Kidney (tissue), 14 donors: ENCODE measurements around the gene GIMAP1. TPM values are rescaled to one million over a fixed set of nuclear protein-coding genes. Genes with fewer than 3 reads are reported as not detected.

Experiments used
- DNase-seq, 5 donors: peaks; one replicate each; pipeline ENCODE4 v3.0.0-alpha.2; 2013 to 2020
- FAIRE-seq: peaks from 2 replicates; lab custom pipeline; 2012; peaks lifted over from hg19 to GRCh38; lab: Jason Lieb, UNC
- H3K27ac ChIP-seq, 2 donors: one replicate each; pipeline ENCODE4 v1.7.0; 2013; ENCODE audit warnings: low read depth in 2 of 2, low read length in 2 of 2, inconsistent platforms in 1 of 2
- H3K27me3 ChIP-seq: one replicate; pipeline ENCODE4 v1.7.1; 2013; ENCODE audit warnings: low read length, inconsistent platforms; ENCODE audit not compliant: control insufficient read depth, insufficient read depth
- H3K36me3 ChIP-seq, 3 donors: one replicate each; pipeline versions ENCODE4 v1.7.0 to v1.7.1; 2013; ENCODE audit warnings: low read length in 3 of 3, control low read depth in 1 of 3, inconsistent platforms in 1 of 3; ENCODE audit not compliant: insufficient read depth in 3 of 3, control insufficient read depth in 2 of 3
- H3K4me1 ChIP-seq, 3 donors: one replicate each; pipeline versions ENCODE4 v1.7.0 to v1.7.1; 2013; ENCODE audit warnings: low read length in 3 of 3, inconsistent platforms in 1 of 3, low read depth in 1 of 3; ENCODE audit not compliant: control insufficient read depth in 2 of 3, insufficient read depth in 2 of 3
- H3K4me3 ChIP-seq, 3 donors: one replicate each; pipeline versions ENCODE4 v1.7.0 to v1.8.1; 2013; ENCODE audit warnings: low read length in 3 of 3, control low read depth in 1 of 3, inconsistent platforms in 1 of 3
- H3K9ac ChIP-seq, 3 donors: one replicate each; pipeline versions ENCODE4 v1.7.0 to v1.7.1; 2013; ENCODE audit warnings: low read length in 3 of 3, control low read depth in 1 of 3, inconsistent platforms in 1 of 3
- H3K9me3 ChIP-seq, 3 donors: one replicate each; pipeline versions ENCODE4 v1.7.0 to v1.7.1; 2013; ENCODE audit warnings: low read length in 3 of 3, control low read depth in 1 of 3, inconsistent platforms in 1 of 3; ENCODE audit not compliant: control insufficient read depth in 2 of 3, insufficient read depth in 1 of 3
- intact Hi-C: fragments of 100-400 bp; cut with DNase I; formaldehyde crosslinking; loops from one replicate; pipeline ENCODE4 v1.11.1; 2022
- polyA plus RNA-seq: library from polyadenylated mRNA; stranded (reverse); fragments of 350-450 nt; fragmentation: Illumina TruSeq; extraction: RNeasy Lipid Tissue Mini Kit (QIAGEN cat#74804); gene quantifications from one replicate; pipeline ENCODE4 v1.2.3, GENCODE V29; 2014; ENCODE audit warnings: low read depth, low replicate concordance; ENCODE audit not compliant: insufficient read depth
- total RNA-seq: library from RNA; stranded (reverse); fragmentation: NEBNext Ultra II Directional; extraction: Animal tissue kit (Norgen Biotek cat#: 25700); gene quantifications from one replicate; pipeline ENCODE4 v1.2.1, GENCODE V29; 2021
- TF ChIP-seq, protein P1 (sequence below): IDR thresholded peaks from 3 replicates; pipeline ENCODE4 v1.5.1; 2012; ENCODE audit warnings: mild to moderate bottlenecking, moderate library complexity, borderline replicate concordance; ENCODE audit not compliant: insufficient read depth; ENCODE audit errors: extremely low read depth
- donor health status: control.
- donor health status: control.
- donor health status: control.
- donor health status: control.
- donor health status: control.
- donor health status: DM: yes; HTN: yes; CAD: no.
- donor health status: Normal renal cell carcinoma (clear cell type).

The GIMAP1 gene
- total and polyA plus RNA-seq, 2 donors from 2014 or later: 6.4 to 10.2 TPM

DNA sequence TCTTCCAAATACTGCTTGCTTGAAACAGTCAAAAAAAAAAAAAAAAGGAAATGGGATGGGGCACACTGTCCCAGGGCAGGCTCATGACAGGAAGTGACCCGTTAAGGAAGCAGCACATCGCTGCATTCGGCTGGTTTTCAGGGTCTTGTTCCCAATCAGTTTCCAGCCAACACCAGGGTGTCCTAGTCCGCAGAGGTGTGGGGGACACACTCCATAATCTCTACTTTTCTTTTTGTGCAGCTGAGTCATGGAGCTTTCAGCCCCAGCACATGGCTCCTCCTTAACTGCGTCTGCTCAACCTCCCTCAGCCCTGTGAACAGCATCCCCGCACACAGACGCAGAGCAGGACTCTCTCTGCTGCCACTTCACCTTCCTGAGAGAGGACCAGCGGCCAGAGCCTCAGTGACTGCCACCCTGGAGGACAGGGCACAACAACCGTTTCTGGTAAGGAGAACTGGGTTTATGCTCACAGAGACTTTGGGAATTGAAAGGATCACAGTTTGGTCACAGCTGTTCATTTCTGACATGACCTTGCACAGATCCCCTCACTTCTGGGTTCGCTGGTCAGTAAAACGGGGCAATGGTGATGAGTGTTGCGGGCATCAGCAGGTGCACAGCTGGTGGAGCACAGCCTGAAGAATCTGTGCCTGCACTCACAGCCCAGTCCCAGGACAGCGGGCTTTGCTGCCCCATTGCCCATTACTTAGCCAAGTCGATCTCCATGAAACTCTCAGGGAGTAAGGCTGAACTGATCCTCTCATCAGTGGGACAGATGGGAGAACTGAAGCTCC lies 21.0 kb downstream of the GIMAP1 start, which contains the start of gene GIMAP5:
GIMAP5 (plus strand) TSS at position 154 of the 791 bp plus-strand sequence. CDS start 3,467 bp downstream, outside the sequence.
- H3K4me3 ChIP-seq: peak within 1 kb of the TSS; percentile 31 to 85 (median 67)
- no peaks in the 10 kb centered on the region for H3K27me3 ChIP-seq
- H3K4me1 ChIP-seq: peaks cover 0 to 2% (median 0%) of the 10 kb centered on the region in 3 donors
- DNase-seq: peak in 1 of 5 donors; percentile 72
- no peaks in the 10 kb centered on the region for H3K9me3 ChIP-seq
- H3K36me3 ChIP-seq: peaks cover 0 to 2% (median 0%) of the 10 kb centered on the region in 3 donors
- peak within 1 kb of the TSS in 2 of 3 donors; percentile 17 to 78 for H3K9ac ChIP-seq
- TF ChIP-seq, protein P1, sequence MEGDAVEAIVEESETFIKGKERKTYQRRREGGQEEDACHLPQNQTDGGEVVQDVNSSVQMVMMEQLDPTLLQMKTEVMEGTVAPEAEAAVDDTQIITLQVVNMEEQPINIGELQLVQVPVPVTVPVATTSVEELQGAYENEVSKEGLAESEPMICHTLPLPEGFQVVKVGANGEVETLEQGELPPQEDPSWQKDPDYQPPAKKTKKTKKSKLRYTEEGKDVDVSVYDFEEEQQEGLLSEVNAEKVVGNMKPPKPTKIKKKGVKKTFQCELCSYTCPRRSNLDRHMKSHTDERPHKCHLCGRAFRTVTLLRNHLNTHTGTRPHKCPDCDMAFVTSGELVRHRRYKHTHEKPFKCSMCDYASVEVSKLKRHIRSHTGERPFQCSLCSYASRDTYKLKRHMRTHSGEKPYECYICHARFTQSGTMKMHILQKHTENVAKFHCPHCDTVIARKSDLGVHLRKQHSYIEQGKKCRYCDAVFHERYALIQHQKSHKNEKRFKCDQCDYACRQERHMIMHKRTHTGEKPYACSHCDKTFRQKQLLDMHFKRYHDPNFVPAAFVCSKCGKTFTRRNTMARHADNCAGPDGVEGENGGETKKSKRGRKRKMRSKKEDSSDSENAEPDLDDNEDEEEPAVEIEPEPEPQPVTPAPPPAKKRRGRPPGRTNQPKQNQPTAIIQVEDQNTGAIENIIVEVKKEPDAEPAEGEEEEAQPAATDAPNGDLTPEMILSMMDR: no peak
- peak within 1 kb of the TSS; percentile 83 to 86 for H3K27ac ChIP-seq
- intact Hi-C loops: no loop called here
- no peak for FAIRE-seq

DNA sequence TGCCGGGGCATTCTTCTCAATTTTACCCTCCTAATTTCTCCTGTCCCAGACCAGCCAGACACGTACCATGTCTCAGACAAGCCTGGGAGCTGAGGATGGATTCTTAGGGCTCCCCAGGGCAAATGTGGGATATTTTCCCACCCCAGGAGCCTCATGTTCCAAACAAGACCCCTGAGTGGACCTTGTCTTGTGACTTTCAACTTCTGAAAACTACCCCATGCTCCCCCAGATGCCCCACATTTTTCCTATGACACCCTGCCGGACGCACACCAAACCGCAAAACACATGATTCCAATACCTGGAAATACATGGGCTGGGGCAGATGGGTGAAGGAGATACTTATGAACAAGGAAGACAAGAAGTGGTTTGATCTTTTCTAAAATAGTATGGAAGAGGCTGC lies 21.7 kb downstream of the GIMAP1 start:
- FAIRE-seq (no peak), DNase-seq (no peak)

DNA sequence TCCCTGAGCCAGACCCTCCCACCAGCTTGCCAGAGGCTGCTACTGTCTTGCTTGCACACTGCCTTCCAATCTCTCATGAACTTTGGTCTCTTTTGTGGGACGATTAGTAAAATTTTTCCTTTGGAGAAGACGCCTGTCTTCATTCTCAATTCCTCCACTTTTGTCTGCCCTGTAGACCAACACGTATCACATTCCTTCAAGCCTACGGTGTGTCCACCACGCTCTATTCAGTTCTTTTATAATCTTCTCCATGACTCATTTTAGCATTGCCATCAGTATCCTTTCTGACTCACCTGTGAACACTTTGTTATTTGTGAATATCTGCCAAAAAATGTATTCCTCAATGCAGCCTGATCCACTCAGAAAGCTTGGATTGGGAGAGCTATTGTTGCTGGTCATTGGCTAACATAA lies 22.2 kb downstream of the GIMAP1 start:
- Histone ChIP-seq H3K27me3 (no peaks in the 10 kb centered on the region), H3K36me3 (peaks cover 0 to 2% (median 0%) of the 10 kb centered on the region in 3 donors), H3K27ac (peak overlapping the region in 1 of 2 donors; percentile 83), H3K9ac (peak overlapping the region in 1 of 3 donors; percentile 78), H3K9me3 (no peaks in the 10 kb centered on the region), H3K4me1 (peaks cover 0 to 6% (median 0%) of the 10 kb centered on the region in 3 donors), H3K4me3 (peak overlapping the region; percentile 31 to 85 (median 67))
- intact Hi-C loops: no loop called here
- TF ChIP-seq, protein P1: no peak
- DNase-seq: no peak
- no peak for FAIRE-seq

More for the DNA sequence above, 21.7 kb downstream of the GIMAP1 start:
- peaks cover 0 to 4% (median 0%) of the 10 kb centered on the region in 3 donors for H3K4me1 ChIP-seq
- TF ChIP-seq, protein P1: no peak
- H3K9ac ChIP-seq: peak overlapping the region in 2 of 3 donors; percentile 17 to 78
- H3K4me3 ChIP-seq: peak overlapping the region; percentile 31 to 85 (median 67)
- peak overlapping the region; percentile 83 to 86 for H3K27ac ChIP-seq
- no peaks in the 10 kb centered on the region for H3K27me3 ChIP-seq
- intact Hi-C loops: no loop called here
- peaks cover 0 to 2% (median 0%) of the 10 kb centered on the region in 3 donors for H3K36me3 ChIP-seq
- no peaks in the 10 kb centered on the region for H3K9me3 ChIP-seq
